ENCODE measurements around the gene CEP170B.

DNA sequence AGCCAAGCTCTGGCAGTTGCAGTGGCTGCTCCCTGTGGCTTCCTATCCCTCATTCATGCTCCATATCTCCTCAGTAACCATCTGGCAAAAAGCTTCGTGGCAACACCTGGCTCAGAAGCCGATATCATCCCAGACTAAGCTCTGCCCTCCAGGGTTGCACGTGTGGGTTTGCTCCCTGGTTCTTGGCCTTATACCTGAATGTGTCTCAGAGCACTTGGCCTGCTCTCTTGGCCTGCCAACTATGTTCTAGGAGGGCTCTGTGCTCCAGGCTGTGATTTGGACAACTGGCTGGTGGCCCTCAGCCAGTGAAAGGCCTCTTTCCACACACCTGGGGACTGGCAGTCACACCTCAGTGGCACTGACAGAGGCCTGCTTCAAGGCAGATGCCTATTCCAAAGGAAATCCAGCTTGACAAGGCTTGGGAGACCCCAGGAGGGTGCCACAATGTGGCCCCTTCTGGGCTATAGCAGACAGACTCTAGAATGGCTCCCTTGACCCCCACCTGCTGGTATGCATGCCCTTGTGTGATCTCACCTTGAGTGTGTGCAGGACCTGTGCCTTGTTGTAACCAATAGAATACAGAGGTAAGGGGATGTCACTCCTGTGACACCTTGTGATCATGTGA, 70.1 kb downstream of the CEP170B start:
- TF ChIP-seq RAD21 (IDR thresholded peaks at IDR 0.05; ENCODE audit: low read depth) (no peak), NFIC (IDR thresholded peaks at IDR 0.05) (no peak), FOXM1 (IDR thresholded peaks at IDR 0.05; ENCODE audit: borderline replicate concordance, low read depth) (no peak), YY1 (IDR thresholded peaks at IDR 0.05; ENCODE audit: low read depth) (no peak)
- TF ChIP-seq, protein P1, sequence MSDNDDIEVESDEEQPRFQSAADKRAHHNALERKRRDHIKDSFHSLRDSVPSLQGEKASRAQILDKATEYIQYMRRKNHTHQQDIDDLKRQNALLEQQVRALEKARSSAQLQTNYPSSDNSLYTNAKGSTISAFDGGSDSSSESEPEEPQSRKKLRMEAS (IDR thresholded peaks at IDR 0.05), result no peak
